DMS53 (cell line): ENCODE measurements around the gene ATG14.
"Not testable (repeated sequence)": the region's sequence is repeated elsewhere in the genome, so short reads cannot be mapped to it uniquely, and the experiment has no call there.

Source experiments
- DNase-seq: peaks from one replicate; lab custom pipeline; 2025; lab: John Stamatoyannopoulos, UW

The ATG14 gene

GRCh38 chr14:55386037-55386808 is 25.4 kb downstream of the ATG14 start:
- DNase-seq: no peak

GRCh38 chr14:55384536-55384935 is 27.1 kb downstream of the ATG14 start:
- DNase-seq: no peak

GRCh38 chr14:55383541-55384140 is 28.0 kb downstream of the ATG14 start:
- no peak for DNase-seq

GRCh38 chr14:55383056-55383466 is 28.6 kb downstream of the ATG14 start:
- not testable (repeated sequence) for DNase-seq

GRCh38 chr14:55382483-55382882 is 29.1 kb downstream of the ATG14 start:
- DNase-seq: no peak

- DNase-seq: no peak
These were observed 30.1 kb downstream of the ATG14 start for GRCh38 chr14:55381561-55381960.

- DNase-seq: peak; percentile 28
These were observed 30.6 kb downstream of the ATG14 start for GRCh38 chr14:55381040-55381439.

- no peak for DNase-seq
These were observed 34.4 kb downstream of the ATG14 start for GRCh38 chr14:55377236-55377635.

- DNase-seq: no peak
These were observed 36.9 kb downstream of the ATG14 start for GRCh38 chr14:55374771-55375170.

- peak; percentile 11 for DNase-seq
These were observed 37.6 kb downstream of the ATG14 start for GRCh38 chr14:55373784-55374705.

GRCh38 chr14:55372825-55373224 is 38.8 kb downstream of the ATG14 start:
- no peak for DNase-seq

- DNase-seq: no peak
These were observed 39.2 kb downstream of the ATG14 start for GRCh38 chr14:55372423-55372822.

- DNase-seq: no peak
These were observed 40.7 kb downstream of the ATG14 start for GRCh38 chr14:55370883-55371455.

GRCh38 chr14:55366271-55366670 is 45.4 kb downstream of the ATG14 start:
- no peak for DNase-seq

GRCh38 chr14:55361190-55361589 is 50.4 kb downstream of the ATG14 start:
- no peak for DNase-seq

GRCh38 chr14:55359307-55359706 is 52.3 kb downstream of the ATG14 start:
- no peak for DNase-seq

GRCh38 chr14:55356913-55357312 is 54.7 kb downstream of the ATG14 start:
- DNase-seq: peak; percentile 88

GRCh38 chr14:55355922-55356321 is 55.7 kb downstream of the ATG14 start:
- no peak for DNase-seq

- peak; percentile 92 for DNase-seq
These were observed 57.1 kb downstream of the ATG14 start for GRCh38 chr14:55354500-55354899.

- DNase-seq: peak; percentile 68
These were observed 57.8 kb downstream of the ATG14 start for GRCh38 chr14:55353686-55354467.

- DNase-seq: no peak
These were observed 59.4 kb downstream of the ATG14 start for GRCh38 chr14:55352201-55352600.
